Measurements from ENCODE around the gene OVCH1.

OVCH1 gene, protein sequence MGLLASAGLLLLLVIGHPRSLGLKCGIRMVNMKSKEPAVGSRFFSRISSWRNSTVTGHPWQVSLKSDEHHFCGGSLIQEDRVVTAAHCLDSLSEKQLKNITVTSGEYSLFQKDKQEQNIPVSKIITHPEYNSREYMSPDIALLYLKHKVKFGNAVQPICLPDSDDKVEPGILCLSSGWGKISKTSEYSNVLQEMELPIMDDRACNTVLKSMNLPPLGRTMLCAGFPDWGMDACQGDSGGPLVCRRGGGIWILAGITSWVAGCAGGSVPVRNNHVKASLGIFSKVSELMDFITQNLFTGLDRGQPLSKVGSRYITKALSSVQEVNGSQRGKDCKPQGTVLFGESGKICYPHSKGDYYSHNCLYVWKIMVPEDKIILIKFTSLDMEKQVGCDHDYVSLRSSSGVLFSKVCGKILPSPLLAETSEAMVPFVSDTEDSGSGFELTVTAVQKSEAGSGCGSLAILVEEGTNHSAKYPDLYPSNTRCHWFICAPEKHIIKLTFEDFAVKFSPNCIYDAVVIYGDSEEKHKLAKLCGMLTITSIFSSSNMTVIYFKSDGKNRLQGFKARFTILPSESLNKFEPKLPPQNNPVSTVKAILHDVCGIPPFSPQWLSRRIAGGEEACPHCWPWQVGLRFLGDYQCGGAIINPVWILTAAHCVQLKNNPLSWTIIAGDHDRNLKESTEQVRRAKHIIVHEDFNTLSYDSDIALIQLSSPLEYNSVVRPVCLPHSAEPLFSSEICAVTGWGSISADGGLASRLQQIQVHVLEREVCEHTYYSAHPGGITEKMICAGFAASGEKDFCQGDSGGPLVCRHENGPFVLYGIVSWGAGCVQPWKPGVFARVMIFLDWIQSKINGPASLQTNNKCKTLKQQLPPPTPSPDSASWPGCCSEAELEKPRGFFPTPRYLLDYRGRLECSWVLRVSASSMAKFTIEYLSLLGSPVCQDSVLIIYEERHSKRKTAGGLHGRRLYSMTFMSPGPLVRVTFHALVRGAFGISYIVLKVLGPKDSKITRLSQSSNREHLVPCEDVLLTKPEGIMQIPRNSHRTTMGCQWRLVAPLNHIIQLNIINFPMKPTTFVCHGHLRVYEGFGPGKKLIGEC

DNA sequence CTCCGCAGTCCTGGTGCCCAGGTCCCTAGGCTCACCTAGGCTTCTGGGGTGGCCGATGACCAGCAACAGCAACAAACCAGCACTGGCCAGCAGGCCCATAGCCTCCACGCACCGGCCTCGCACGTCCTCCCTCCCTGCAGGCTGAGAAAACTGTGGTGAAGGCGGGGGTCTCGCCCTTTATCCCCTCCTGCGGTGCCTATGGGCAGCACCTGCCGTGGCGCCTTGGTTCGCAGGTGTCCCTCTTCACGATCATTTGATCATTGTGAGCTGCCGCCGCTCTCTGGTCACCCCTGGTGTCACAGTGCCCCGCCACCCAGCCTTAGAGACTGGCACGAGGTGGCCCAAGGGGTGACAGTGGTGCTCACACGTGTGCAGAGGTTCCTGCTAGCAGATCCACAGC lies at the start of gene OVCH1:
Gene OVCH1 (minus strand): TSS at position 99 of the 400 bp plus-strand sequence. CDS start 0 bp downstream, at position 99.
- no peak for DNase-seq (ENCODE audit: low read depth in 3 of 3)

GRCh38 chr12:29547151-29547632 lies 49.7 kb upstream of the OVCH1 start:
- no peak for DNase-seq (ENCODE audit: low read depth in 3 of 3)

- DNase-seq (ENCODE audit: low read depth in 3 of 3) = no peak
Observed at GRCh38 chr12:29546000-29546399, 48.5 kb upstream of the OVCH1 start.

GRCh38 chr12:29545102-29545467 lies 47.6 kb upstream of the OVCH1 start:
- no peak for DNase-seq (ENCODE audit: low read depth in 3 of 3)

DNA sequence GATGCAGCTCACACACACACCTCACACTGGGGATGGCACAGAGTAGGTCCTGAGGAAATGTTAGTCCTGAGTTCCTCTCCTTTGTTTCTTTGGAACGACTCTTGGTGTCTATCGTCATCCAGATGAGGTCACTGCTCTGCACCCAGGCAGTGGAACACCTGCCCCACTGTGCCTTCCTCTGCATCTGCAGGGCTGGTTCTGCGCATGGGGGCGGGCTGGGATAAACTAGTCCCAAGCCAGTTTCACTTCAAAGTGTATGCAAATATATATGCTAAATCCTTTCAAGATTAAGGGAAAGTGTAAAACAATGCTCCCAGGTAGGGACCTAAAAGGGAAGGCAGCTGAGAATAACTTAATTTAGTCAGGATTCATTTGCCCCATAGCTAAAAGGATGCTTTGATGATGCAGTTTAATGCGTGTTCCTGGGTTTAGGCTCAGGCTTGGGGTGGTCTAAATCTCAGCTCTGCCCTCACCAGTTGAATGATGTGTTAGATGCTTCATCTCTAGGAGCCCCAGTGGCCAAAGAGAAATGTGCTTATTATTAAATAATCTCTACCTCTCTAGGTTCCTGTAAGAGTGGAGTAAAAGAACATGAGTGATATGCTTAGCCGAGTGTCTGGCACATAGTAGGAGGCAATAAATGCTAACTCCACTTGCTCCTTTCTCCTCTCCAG lies 47.1 kb upstream of the OVCH1 start:
- no peak for DNase-seq (ENCODE audit: low read depth in 3 of 3)

- DNase-seq (ENCODE audit: low read depth in 3 of 3) = no peak
Observed at GRCh38 chr12:29543036-29543435, 45.5 kb upstream of the OVCH1 start.

GRCh38 chr12:29537298-29537697 lies 39.8 kb upstream of the OVCH1 start:
- no peak for DNase-seq (ENCODE audit: low read depth in 3 of 3)

GRCh38 chr12:29534935-29535334 lies 37.4 kb upstream of the OVCH1 start:
- no peak for DNase-seq (ENCODE audit: low read depth in 3 of 3)

DNA sequence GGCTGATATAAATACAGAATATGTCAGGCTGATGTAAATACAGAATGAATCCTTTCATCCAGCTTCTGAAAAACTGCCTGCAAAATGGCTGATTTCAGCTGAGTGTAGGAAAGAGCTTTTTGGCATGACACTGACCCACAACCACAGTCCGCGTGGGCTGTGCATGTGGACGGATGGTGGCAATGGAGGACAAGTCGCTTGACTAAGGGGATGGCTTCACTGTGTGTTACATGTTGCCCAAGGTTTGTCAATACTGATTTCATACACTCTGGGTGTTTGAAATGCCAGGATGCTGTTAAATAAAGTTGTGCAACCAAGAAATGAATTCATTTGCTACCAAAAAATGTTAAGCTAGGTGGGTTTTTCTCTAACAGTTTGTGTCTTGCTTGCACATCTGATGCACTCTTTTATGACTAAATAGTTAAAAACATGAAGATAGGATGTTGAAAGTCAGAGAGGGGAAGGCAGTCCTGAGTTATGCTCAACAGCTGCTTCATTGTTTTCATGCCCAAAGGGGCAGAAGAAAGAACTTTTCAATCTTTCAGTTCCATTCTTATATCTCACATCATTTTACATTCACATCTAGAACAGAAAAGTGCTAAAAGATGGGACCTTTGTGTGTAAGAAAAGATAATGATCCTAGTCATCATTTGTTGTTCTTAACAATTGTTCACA lies 36.5 kb upstream of the OVCH1 start:
- no peak for DNase-seq (ENCODE audit: low read depth in 3 of 3)

DNA sequence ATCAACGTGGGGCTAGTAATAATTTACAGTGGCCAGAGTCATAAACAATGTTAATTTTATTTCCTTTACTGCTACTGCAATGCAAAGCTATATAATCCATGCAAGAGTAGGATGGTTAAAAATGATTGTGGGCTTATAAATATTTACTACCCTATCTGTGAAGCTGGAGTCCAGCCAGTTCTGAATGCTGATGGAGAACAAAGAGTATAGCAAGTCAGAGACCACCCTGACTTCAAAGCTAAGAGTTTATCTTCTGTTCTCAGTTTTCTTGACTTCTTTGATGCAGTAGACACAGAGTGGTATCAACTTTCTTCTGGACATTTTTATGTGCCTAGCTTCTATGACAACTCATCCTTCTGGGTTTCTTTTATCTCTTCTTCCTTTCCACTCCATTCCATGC lies 34.0 kb upstream of the OVCH1 start:
- no peak for DNase-seq (ENCODE audit: low read depth in 3 of 3)

- no peak for DNase-seq (ENCODE audit: low read depth in 3 of 3)
Observed at GRCh38 chr12:29530436-29530835, 33.0 kb upstream of the OVCH1 start.

DNA sequence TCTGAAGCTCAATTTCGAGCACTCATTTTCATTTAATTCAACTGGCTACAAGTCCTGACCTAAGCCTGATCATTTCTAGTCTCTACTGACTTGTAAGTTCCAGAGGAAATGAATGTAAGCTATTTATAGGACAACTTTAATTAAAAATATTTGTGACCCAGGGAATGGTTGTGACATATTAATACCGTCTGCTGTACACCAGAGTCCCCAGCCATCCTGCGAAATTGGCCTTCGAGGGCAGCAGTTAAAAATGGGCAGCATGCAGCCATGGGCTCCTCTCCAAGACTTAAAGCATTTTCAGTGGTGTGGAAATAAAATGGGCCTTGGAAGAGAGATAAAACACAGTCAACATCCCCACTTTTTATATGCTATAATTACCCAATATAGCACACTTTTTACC lies 30.7 kb upstream of the OVCH1 start:
- DNase-seq (ENCODE audit: low read depth in 3 of 3) = no peak

DNA sequence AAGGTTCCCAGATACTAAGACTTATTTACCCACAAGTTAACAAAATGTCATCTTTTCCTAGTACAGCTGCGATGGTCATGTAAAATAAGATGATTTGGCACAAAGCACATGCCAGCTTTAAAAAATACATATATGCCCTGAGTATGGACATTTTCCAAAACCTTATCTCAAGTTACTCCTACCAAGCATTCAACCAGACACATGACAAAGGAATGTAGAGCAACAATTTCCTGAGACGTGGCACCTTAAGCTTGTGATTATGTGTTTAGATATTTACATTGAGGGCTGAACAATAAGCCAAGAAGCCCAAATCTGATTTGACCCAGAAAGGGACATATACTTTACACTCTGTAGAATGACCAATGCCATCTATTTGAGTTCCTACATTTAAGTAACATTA lies 24.5 kb upstream of the OVCH1 start:
- no peak for DNase-seq (ENCODE audit: low read depth in 3 of 3)

GRCh38 chr12:29519585-29520182 lies 22.2 kb upstream of the OVCH1 start:
- DNase-seq (ENCODE audit: low read depth in 3 of 3) = peak in 1 of 3 experiments; percentile 5

DNA sequence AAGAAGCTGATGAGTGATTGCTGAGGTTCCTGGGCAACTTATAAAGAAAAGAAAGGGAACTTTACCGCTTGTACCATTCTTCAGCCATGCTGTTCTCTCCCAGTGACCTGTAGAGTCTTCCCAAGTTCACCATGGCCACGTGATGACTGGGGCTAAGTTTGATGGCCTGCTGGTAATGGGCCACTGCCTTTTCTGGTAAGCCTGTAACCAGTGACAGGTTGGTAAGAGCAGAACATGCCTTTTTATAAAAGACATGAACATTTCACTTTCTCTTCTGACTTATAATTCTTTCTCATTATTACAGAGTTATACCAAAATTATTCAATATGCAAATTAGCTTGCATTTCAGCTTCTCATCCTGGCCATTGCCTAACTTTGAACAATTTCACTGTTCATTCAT lies 20.9 kb upstream of the OVCH1 start:
- no peak for DNase-seq (ENCODE audit: low read depth in 3 of 3)

DNA sequence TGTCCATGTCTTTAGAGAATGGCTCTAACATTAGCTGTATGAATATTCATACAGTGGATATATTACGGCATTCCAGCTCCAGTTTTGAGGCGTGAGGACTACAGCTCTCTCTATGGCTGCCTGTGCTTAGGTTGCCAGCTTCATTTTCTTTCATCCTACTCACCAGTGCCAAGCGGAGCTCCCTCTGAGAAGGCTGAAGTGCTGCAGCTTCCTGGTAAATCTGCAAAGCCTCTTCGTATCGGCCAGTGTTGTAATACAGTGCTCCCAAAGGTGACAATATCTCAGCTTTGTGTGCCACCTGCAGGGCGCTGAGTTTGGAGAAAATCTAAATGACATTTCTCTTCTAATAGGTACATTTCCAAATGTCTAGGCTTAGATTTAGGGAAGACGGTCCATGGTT lies 19.8 kb upstream of the OVCH1 start:
- no peak for DNase-seq (ENCODE audit: low read depth in 3 of 3)

DNA sequence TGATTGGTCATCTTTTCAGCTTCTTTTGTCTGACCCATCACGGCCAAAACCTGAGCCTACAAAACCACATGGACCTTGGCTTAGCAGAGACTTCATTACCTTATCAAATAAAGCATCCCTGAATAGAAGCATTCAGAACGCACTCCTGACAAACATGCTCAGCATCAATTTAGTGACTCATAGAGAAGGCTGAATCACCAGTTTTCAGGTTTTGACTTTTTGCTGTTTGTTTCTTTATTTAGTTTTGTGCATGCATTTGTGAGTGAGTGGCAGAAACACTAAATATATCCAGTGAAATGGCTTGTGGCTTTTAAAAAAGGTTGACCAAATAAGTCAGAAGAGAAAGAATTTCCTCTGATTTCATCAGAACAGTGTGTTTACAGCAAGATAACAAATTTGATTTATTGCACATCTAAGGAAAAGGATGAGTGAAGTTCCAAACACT lies 19.0 kb upstream of the OVCH1 start:
- DNase-seq (ENCODE audit: low read depth in 3 of 3) = no peak

DNA sequence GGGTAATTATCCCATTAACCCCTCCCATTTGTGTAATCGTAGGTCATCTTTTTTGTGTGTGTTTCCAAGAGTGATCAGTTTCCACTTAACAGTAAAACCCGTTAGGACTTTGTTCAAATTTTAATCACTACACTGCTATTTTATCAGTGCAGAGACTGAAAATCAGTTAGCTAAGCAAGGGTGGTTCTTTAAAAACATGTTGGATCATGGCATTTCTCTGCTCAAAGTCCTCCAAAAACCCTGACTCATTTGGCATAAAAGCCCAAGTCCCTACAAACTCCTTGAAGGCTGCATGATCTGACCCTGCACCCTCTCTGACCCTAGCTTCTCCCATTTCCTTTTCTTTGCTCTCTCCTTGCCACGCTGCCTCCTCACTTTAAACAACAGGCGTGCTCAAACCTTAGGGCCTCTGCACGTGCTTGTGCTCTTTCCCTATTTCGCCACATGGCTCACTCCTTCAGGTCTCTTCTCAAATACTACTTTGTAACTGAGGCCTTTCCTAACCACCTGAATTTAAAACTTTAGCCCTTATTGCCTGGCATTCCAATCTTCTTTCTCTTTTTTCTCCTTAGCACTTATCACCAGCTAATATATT lies 13.2 kb upstream of the OVCH1 start:
- DNase-seq (ENCODE audit: low read depth in 3 of 3) = no peak

GRCh38 chr12:29509503-29509902 lies 12.0 kb upstream of the OVCH1 start:
- no peak for DNase-seq (ENCODE audit: low read depth in 3 of 3)

DNA sequence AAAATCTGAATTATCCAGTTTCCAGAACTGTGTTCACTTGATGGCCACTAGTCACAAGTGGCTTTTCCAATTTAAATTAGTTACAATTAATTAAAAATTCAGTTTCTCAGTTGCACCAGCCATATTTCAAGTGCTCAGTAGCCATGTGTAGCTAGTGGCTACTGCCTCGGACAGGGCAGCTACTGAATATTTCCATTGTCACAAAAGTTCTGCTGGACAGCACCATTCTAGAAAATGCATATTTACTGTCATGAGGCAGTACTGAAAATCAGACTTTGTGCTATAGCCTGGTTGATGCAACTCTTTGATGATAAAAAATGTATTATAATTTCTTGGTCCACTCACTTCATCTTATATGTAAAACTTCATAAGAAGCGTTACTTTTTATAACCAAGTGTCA lies 11.5 kb upstream of the OVCH1 start:
- no peak for DNase-seq (ENCODE audit: low read depth in 3 of 3)

All from stimulated activated CD4-positive, alpha-beta T cell treated with anti-CD3 and anti-CD28 coated beads, TNF-alpha, amount 100 ng/mL, for 24 hours (primary cell).